Karpas-422 (cell line): ENCODE data around the gene AGBL5. TPM values are rescaled to one million over a fixed set of nuclear protein-coding genes. Genes with fewer than 3 reads are reported as not detected.
A peak's percentile ranks its signal among the peaks of the same experiment; 100 is the strongest.

Experiments used
- DNase-seq: peaks from one replicate; pipeline ENCODE4 v3.0.0-alpha.2; 2015
- H2AFZ ChIP-seq: fragments of 200-600 bp; sonication (generic); 2 replicates; pipeline ENCODE4 v1.6.1; 2014; ENCODE audit warnings: antibody characterized with exemption, low read length, mixed read lengths
- H3K27ac ChIP-seq: fragments of 200-600 bp; sonication (generic); 2 replicates; pipeline ENCODE4 v1.5.1; 2014; ENCODE audit warnings: mild to moderate bottlenecking, low read length, moderate library complexity
- H3K27me3 ChIP-seq: fragments of 200-600 bp; sonication (generic); 2 replicates; pipeline ENCODE4 v1.6.1; 2014; ENCODE audit warnings: low read length, mixed read lengths
- H3K36me3 ChIP-seq: fragments of 200-600 bp; sonication (generic); 2 replicates; pipeline ENCODE4 v1.6.1; 2014; ENCODE audit warnings: low read length, mixed read lengths; ENCODE audit not compliant: insufficient read depth
- H3K4me1 ChIP-seq: fragments of 200-600 bp; sonication (generic); 2 replicates; pipeline ENCODE4 v1.6.1; 2014; ENCODE audit warnings: mild to moderate bottlenecking, low read length, mixed read lengths
- H3K4me2 ChIP-seq: fragments of 200-600 bp; sonication (generic); 2 replicates; pipeline ENCODE4 v1.6.1; 2014; ENCODE audit warnings: low read length, low read depth, mild to moderate bottlenecking; ENCODE audit not compliant: poor library complexity, severe bottlenecking
- H3K4me3 ChIP-seq: fragments of 200-600 bp; sonication (generic); 2 replicates; pipeline ENCODE4 v1.5.1; 2014; ENCODE audit warnings: mild to moderate bottlenecking, antibody characterized with exemption, low read length, mixed read lengths
- H3K79me2 ChIP-seq: fragments of 200-600 bp; sonication (generic); 2 replicates; pipeline ENCODE4 v1.6.1; 2014; ENCODE audit warnings: mild to moderate bottlenecking, low read length, mixed read lengths
- H3K9ac ChIP-seq: fragments of 200-600 bp; sonication (generic); 2 replicates; pipeline ENCODE4 v1.6.0; 2014; ENCODE audit warnings: low read length
- H3K9me2 ChIP-seq: fragments of 200-600 bp; sonication (generic), shearing (Covaris generic); replicated peaks from 2 replicates; pipeline ENCODE4 v1.6.0; 2014; ENCODE audit warnings: mild to moderate bottlenecking, low read length, moderate library complexity; ENCODE audit not compliant: insufficient read depth
- H3K9me3 ChIP-seq: fragments of 300-700, 200-600 bp; sonication (generic); 2 replicates; pipeline ENCODE4 v1.6.1; 2014; ENCODE audit warnings: low read length, mixed read lengths
- H4K20me1 ChIP-seq: fragments of 200-600 bp; sonication (generic); 2 replicates; pipeline ENCODE4 v1.6.1; 2014; ENCODE audit warnings: mild to moderate bottlenecking, antibody characterized with exemption, low read length, low read depth; ENCODE audit not compliant: insufficient read depth
- total RNA-seq: library from RNA; depleted of rRNA; stranded (reverse); fragments of >200 nt; shearing (Covaris generic); gene quantifications from 2 replicates; pipeline ENCODE4 v1.2.3, GENCODE V29; 2014; ENCODE audit warnings: low replicate concordance

AGBL5 gene
- total RNA-seq, 1 experiment from 2014 or later, result 35.7 TPM

GRCh38 chr2:27067385-27067784 is 15.9 kb downstream of the AGBL5 start:
- DNase-seq, result no peak
- H3K79me2 ChIP-seq, result peaks cover 30% of the 10 kb centered on the region

GRCh38 chr2:27069436-27069835 is 18.0 kb downstream of the AGBL5 start:
- peaks cover 30% of the 10 kb centered on the region for H3K79me2 ChIP-seq
- no peaks in the 10 kb centered on the region for H3K27me3 ChIP-seq
- H3K4me2 ChIP-seq, result peak overlapping the region; percentile 93
- H3K36me3 ChIP-seq, result peaks cover 19% of the 10 kb centered on the region; the same call in 1 of the 2 replicates
- H3K27ac ChIP-seq, result no peak overlapping the region
- H3K9ac ChIP-seq, result peak overlapping the region; percentile 79; the same call in 1 of the 2 replicates
- H3K9me3 ChIP-seq, result no peaks in the 10 kb centered on the region
- no peak overlapping the region for H3K4me3 ChIP-seq
- no peaks in the 10 kb centered on the region for H3K9me2 ChIP-seq
- no peak for DNase-seq
- no peak overlapping the region for H2AFZ ChIP-seq
- H3K4me1 ChIP-seq, result peaks cover 21% of the 10 kb centered on the region
- no peaks in the 10 kb centered on the region; the same call in 1 of the 2 replicates for H4K20me1 ChIP-seq

More at GRCh38 chr2:27067385-27067784, 15.9 kb downstream of the AGBL5 start:
- no peaks in the 10 kb centered on the region; the same call in 1 of the 2 replicates for H4K20me1 ChIP-seq
- no peaks in the 10 kb centered on the region for H3K9me2 ChIP-seq
- H2AFZ ChIP-seq, result no peak overlapping the region
- no peak overlapping the region for H3K4me3 ChIP-seq
- no peak overlapping the region for H3K27ac ChIP-seq
- peaks cover 19% of the 10 kb centered on the region for H3K4me1 ChIP-seq
- no peak overlapping the region for H3K4me2 ChIP-seq
- no peaks in the 10 kb centered on the region for H3K9me3 ChIP-seq
- no peak overlapping the region for H3K9ac ChIP-seq
- no peaks in the 10 kb centered on the region for H3K27me3 ChIP-seq
- H3K36me3 ChIP-seq, result peaks cover 19% of the 10 kb centered on the region; the same call in 1 of the 2 replicates

- Histone ChIP-seq H3K4me1 (peaks cover 27% of the 10 kb centered on the region), H2AFZ (no peak overlapping the region), H3K4me2 (peak overlapping the region; percentile 93), H3K79me2 (peaks cover 30% of the 10 kb centered on the region), H3K9me3 (no peaks in the 10 kb centered on the region), H3K27ac (no peak overlapping the region), H4K20me1 (no peaks in the 10 kb centered on the region; the same call in 1 of the 2 replicates), H3K36me3 (peaks cover 19% of the 10 kb centered on the region; the same call in 1 of the 2 replicates), H3K9me2 (no peaks in the 10 kb centered on the region), H3K27me3 (no peaks in the 10 kb centered on the region), H3K4me3 (peak overlapping the region; percentile 73), H3K9ac (peak overlapping the region; percentile 79)
- DNase-seq, result no peak
Observed at GRCh38 chr2:27069961-27070618, 18.6 kb downstream of the AGBL5 start.

GRCh38 chr2:27070653-27071276 is 19.3 kb downstream of the AGBL5 start:
- Histone ChIP-seq H3K27ac (no peak overlapping the region; the same call in 1 of the 2 replicates), H3K9me2 (no peaks in the 10 kb centered on the region), H3K27me3 (no peaks in the 10 kb centered on the region), H3K4me3 (peak overlapping the region; percentile 73), H3K79me2 (peaks cover 30% of the 10 kb centered on the region), H3K9ac (peak overlapping the region; percentile 79), H3K4me2 (peak overlapping the region; percentile 93), H2AFZ (0 out of 2 replicates have a peak overlapping the region, but pooled peaks have one; percentile 19), H3K9me3 (no peaks in the 10 kb centered on the region), H4K20me1 (no peaks in the 10 kb centered on the region; the same call in 1 of the 2 replicates), H3K36me3 (peaks cover 19% of the 10 kb centered on the region; the same call in 1 of the 2 replicates), H3K4me1 (peaks cover 34% of the 10 kb centered on the region)
- DNase-seq, result no peak

- Histone ChIP-seq H3K36me3 (peaks cover 19% of the 10 kb centered on the region; the same call in 1 of the 2 replicates), H3K4me1 (peaks cover 36% of the 10 kb centered on the region), H3K79me2 (peaks cover 30% of the 10 kb centered on the region), H3K9me3 (no peaks in the 10 kb centered on the region), H3K4me3 (peak within 1 kb of the TSS; percentile 73), H3K9me2 (no peaks in the 10 kb centered on the region), H3K9ac (peak within 1 kb of the TSS; percentile 79), H2AFZ (peak within 1 kb of the TSS; percentile 43; the same call in 1 of the 2 replicates), H3K27ac (no peak within 1 kb of the TSS; the same call in 1 of the 2 replicates), H3K27me3 (no peaks in the 10 kb centered on the region), H3K4me2 (peak within 1 kb of the TSS; percentile 93), H4K20me1 (no peaks in the 10 kb centered on the region; the same call in 1 of the 2 replicates)
- DNase-seq, result peak; percentile 97
Observed at GRCh38 chr2:27071277-27071989, 20.0 kb downstream of the AGBL5 start, which contains the start of gene OST4. OST4 (minus strand) TSS chr2:27071654.

- H3K36me3 ChIP-seq, result peaks cover 19% of the 10 kb centered on the region; the same call in 1 of the 2 replicates
- H3K9ac ChIP-seq, result peak overlapping the region; percentile 74
- no peaks in the 10 kb centered on the region for H3K9me2 ChIP-seq
- H3K27ac ChIP-seq, result no peak overlapping the region
- H3K4me2 ChIP-seq, result peak overlapping the region; percentile 93
- peak overlapping the region; percentile 73 for H3K4me3 ChIP-seq
- H3K27me3 ChIP-seq, result no peaks in the 10 kb centered on the region
- no peaks in the 10 kb centered on the region; the same call in 1 of the 2 replicates for H4K20me1 ChIP-seq
- peak overlapping the region; percentile 43; the same call in 1 of the 2 replicates for H2AFZ ChIP-seq
- H3K9me3 ChIP-seq, result no peaks in the 10 kb centered on the region
- peaks cover 30% of the 10 kb centered on the region for H3K79me2 ChIP-seq
- peaks cover 36% of the 10 kb centered on the region for H3K4me1 ChIP-seq
- DNase-seq, result no peak
Observed at GRCh38 chr2:27071990-27072830, 20.7 kb downstream of the AGBL5 start.

- no peaks in the 10 kb centered on the region for H3K9me2 ChIP-seq
- H3K4me1 ChIP-seq, result peaks cover 36% of the 10 kb centered on the region
- no peak overlapping the region for H3K9ac ChIP-seq
- no peaks in the 10 kb centered on the region for H3K9me3 ChIP-seq
- no peak for DNase-seq
- no peak overlapping the region for H2AFZ ChIP-seq
- no peaks in the 10 kb centered on the region; the same call in 1 of the 2 replicates for H4K20me1 ChIP-seq
- no peak overlapping the region for H3K4me3 ChIP-seq
- no peak overlapping the region for H3K27ac ChIP-seq
- peaks cover 19% of the 10 kb centered on the region; the same call in 1 of the 2 replicates for H3K36me3 ChIP-seq
- no peaks in the 10 kb centered on the region for H3K27me3 ChIP-seq
- no peak overlapping the region for H3K4me2 ChIP-seq
- H3K79me2 ChIP-seq, result peaks cover 30% of the 10 kb centered on the region
Observed at GRCh38 chr2:27072920-27073319, 21.5 kb downstream of the AGBL5 start.
